ENCODE results near the gene OR1A1.
"Not testable (repeated sequence)": the region's sequence is repeated elsewhere in the genome, so short reads cannot be mapped to it uniquely, and the experiment has no call there.

The OR1A1 gene

GRCh38 chr17:3207367-3207766 lies at the start of gene OR1A1:
OR1A1 (plus strand) TSS chr17:3207667; CDS start chr17:3215621, 7,954 bp downstream.
- DNase-seq: no peak

- no peak for DNase-seq
These were observed 39.9 kb upstream of the OR1A1 start for GRCh38 chr17:3167574-3167973.

GRCh38 chr17:3189961-3190360 lies 17.5 kb upstream of the OR1A1 start:
- no peak for DNase-seq

GRCh38 chr17:3197219-3197618 lies 10.2 kb upstream of the OR1A1 start, which contains the start of gene OR1A2:
OR1A2 (plus strand) TSS chr17:3197519; CDS start chr17:3197519, 0 bp downstream.
- DNase-seq: no peak

GRCh38 chr17:3208484-3208883 lies 1.0 kb downstream of the OR1A1 start:
- no peak for DNase-seq

GRCh38 chr17:3213001-3213400 lies 5.5 kb downstream of the OR1A1 start:
- DNase-seq: no peak

- no peak for DNase-seq
These were observed 6.1 kb downstream of the OR1A1 start for GRCh38 chr17:3213587-3213986.

GRCh38 chr17:3219978-3220377 lies 12.5 kb downstream of the OR1A1 start:
- not testable (repeated sequence) for DNase-seq

- no peak for DNase-seq
These were observed 14.4 kb downstream of the OR1A1 start for GRCh38 chr17:3221850-3222249.

GRCh38 chr17:3222505-3222904 lies 15.0 kb downstream of the OR1A1 start:
- no peak for DNase-seq

GRCh38 chr17:3224721-3225352 lies 17.4 kb downstream of the OR1A1 start:
- not testable (repeated sequence) for DNase-seq

GRCh38 chr17:3232300-3232699 lies 24.8 kb downstream of the OR1A1 start:
- not testable (repeated sequence) for DNase-seq

GRCh38 chr17:3238685-3239084 lies 31.2 kb downstream of the OR1A1 start:
- not testable (repeated sequence) for DNase-seq

GRCh38 chr17:3241044-3241443 lies 33.6 kb downstream of the OR1A1 start:
- not testable (repeated sequence) for DNase-seq

- not testable (repeated sequence) for DNase-seq
These were observed 37.4 kb downstream of the OR1A1 start for GRCh38 chr17:3244841-3245240.

GRCh38 chr17:3249013-3249412 lies 41.5 kb downstream of the OR1A1 start:
- not testable (repeated sequence) for DNase-seq

- DNase-seq: no peak
These were observed 49.1 kb downstream of the OR1A1 start for GRCh38 chr17:3256575-3256974.

- no peak for DNase-seq
These were observed 52.7 kb downstream of the OR1A1 start for GRCh38 chr17:3260163-3260562.

GRCh38 chr17:3260600-3260999 lies 53.1 kb downstream of the OR1A1 start:
- DNase-seq: no peak

Data from NCI-H1417 (cell line).